Measurements from ENCODE around the gene RNF169.

DNA sequence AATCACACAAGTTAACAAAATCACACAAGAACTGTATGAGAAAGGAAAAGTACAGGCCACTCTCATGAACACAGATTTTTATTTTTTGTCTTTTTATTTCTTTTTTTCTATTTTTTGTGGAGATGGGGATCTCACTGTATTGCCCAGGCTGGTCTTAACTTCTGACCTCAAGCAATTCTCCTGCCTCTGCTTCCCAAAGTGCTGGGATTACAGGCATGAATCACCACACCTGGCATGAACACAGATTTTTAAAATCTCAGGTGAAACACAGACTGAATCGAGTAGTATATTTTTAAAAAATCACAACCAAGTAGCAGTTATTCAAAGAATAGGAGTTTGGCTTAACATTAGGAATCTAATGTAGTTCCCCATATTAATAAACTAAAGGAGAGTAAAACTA, 18.3 kb downstream of the RNF169 start:
- TF ChIP-seq, protein P1, sequence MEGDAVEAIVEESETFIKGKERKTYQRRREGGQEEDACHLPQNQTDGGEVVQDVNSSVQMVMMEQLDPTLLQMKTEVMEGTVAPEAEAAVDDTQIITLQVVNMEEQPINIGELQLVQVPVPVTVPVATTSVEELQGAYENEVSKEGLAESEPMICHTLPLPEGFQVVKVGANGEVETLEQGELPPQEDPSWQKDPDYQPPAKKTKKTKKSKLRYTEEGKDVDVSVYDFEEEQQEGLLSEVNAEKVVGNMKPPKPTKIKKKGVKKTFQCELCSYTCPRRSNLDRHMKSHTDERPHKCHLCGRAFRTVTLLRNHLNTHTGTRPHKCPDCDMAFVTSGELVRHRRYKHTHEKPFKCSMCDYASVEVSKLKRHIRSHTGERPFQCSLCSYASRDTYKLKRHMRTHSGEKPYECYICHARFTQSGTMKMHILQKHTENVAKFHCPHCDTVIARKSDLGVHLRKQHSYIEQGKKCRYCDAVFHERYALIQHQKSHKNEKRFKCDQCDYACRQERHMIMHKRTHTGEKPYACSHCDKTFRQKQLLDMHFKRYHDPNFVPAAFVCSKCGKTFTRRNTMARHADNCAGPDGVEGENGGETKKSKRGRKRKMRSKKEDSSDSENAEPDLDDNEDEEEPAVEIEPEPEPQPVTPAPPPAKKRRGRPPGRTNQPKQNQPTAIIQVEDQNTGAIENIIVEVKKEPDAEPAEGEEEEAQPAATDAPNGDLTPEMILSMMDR (IDR thresholded peaks at IDR 0.05; ENCODE audit: insufficient read depth, low read length, poor library complexity, severe bottlenecking): no peak
- TF ChIP-seq EZH2phosphoT487 (conservative IDR thresholded peaks at IDR 0.05; ENCODE audit: low read length): no peak

All from SU-DHL-6 (cell line).